Measurements from ENCODE around the gene NCKAP5L. TPM values are rescaled to one million over a fixed set of nuclear protein-coding genes. Genes with fewer than 3 reads are reported as not detected.

The NCKAP5L gene
- total RNA-seq, 2 donors from 2014 or later, result 1.2 to 2.4 TPM

- Mint-ChIP-seq H3K9me3 (peaks cover 7% of the 10 kb centered on the region), H3K4me3 (no peak overlapping the region), H3K27ac (peak overlapping the region; percentile 29), H3K36me3 (ENCODE audit: low read depth) (no peaks in the 10 kb centered on the region), H3K4me1 (peaks cover 6% of the 10 kb centered on the region), H3K27me3 (peaks cover 5% of the 10 kb centered on the region)
- ATAC-seq (replicated peaks), result no peak
Measured at GRCh38 chr12:49847161-49847560, 18.9 kb upstream of the NCKAP5L start.

GRCh38 chr12:49846032-49846431 is 17.8 kb upstream of the NCKAP5L start:
- Mint-ChIP-seq H3K9me3 (peaks cover 7% of the 10 kb centered on the region), H3K4me3 (no peak overlapping the region), H3K36me3 (ENCODE audit: low read depth) (no peaks in the 10 kb centered on the region), H3K27ac (no peak overlapping the region), H3K4me1 (peaks cover 12% of the 10 kb centered on the region), H3K27me3 (peaks cover 5% of the 10 kb centered on the region)
- ATAC-seq (replicated peaks), result no peak

- H3K27ac Mint-ChIP-seq, result no peak overlapping the region
- no peaks in the 10 kb centered on the region for H3K36me3 Mint-ChIP-seq (ENCODE audit: low read depth)
- peaks cover 12% of the 10 kb centered on the region for H3K4me1 Mint-ChIP-seq
- ATAC-seq (replicated peaks), result no peak
- H3K27me3 Mint-ChIP-seq, result peaks cover 4% of the 10 kb centered on the region
- H3K4me3 Mint-ChIP-seq, result peak overlapping the region; percentile 86
- peaks cover 7% of the 10 kb centered on the region for H3K9me3 Mint-ChIP-seq
Measured at GRCh38 chr12:49843876-49844437, 15.7 kb upstream of the NCKAP5L start.

GRCh38 chr12:49843411-49843810 is 15.2 kb upstream of the NCKAP5L start:
- Mint-ChIP-seq H3K27me3 (no peaks in the 10 kb centered on the region), H3K4me3 (peak overlapping the region; percentile 86)

GRCh38 chr12:49842519-49843352 is 14.5 kb upstream of the NCKAP5L start, which contains the start of gene BCDIN3D:
Gene BCDIN3D (minus strand): TSS chr12:49843106. CDS start chr12:49843087, 19 bp downstream.
- Mint-ChIP-seq H3K27me3 (no peaks in the 10 kb centered on the region), H3K4me3 (peak within 1 kb of the TSS; percentile 86), H3K36me3 (ENCODE audit: low read depth) (peaks cover 7% of the 10 kb centered on the region), H3K4me1 (peaks cover 12% of the 10 kb centered on the region), H3K27ac (peak within 1 kb of the TSS; percentile 84), H3K9me3 (peaks cover 7% of the 10 kb centered on the region)
- peak; percentile 92 for ATAC-seq (replicated peaks)

More at GRCh38 chr12:49843411-49843810, 15.2 kb upstream of the NCKAP5L start:
- H3K9me3 Mint-ChIP-seq, result peaks cover 7% of the 10 kb centered on the region
- no peak for ATAC-seq (replicated peaks)
- H3K4me1 Mint-ChIP-seq, result peaks cover 12% of the 10 kb centered on the region
- H3K36me3 Mint-ChIP-seq (ENCODE audit: low read depth), result peaks cover 1% of the 10 kb centered on the region
- H3K27ac Mint-ChIP-seq, result peak overlapping the region; percentile 84

GRCh38 chr12:49838973-49839633 is 10.9 kb upstream of the NCKAP5L start:
- H3K27me3 Mint-ChIP-seq, result no peaks in the 10 kb centered on the region
- ATAC-seq (replicated peaks), result no peak

GRCh38 chr12:49832836-49833421 is 4.7 kb upstream of the NCKAP5L start:
- Mint-ChIP-seq H3K36me3 (ENCODE audit: low read depth) (peaks cover under 1% of the 10 kb centered on the region), H3K27me3 (no peaks in the 10 kb centered on the region), H3K4me3 (no peak overlapping the region), H3K27ac (no peak overlapping the region), H3K9me3 (no peaks in the 10 kb centered on the region), H3K4me1 (peaks cover 10% of the 10 kb centered on the region)
- no peak for ATAC-seq (replicated peaks)

More at GRCh38 chr12:49838973-49839633, 10.9 kb upstream of the NCKAP5L start:
- H3K27ac Mint-ChIP-seq, result peak overlapping the region; percentile 15
- H3K4me1 Mint-ChIP-seq, result peaks cover 6% of the 10 kb centered on the region
- no peak overlapping the region for H3K4me3 Mint-ChIP-seq
- H3K9me3 Mint-ChIP-seq, result no peaks in the 10 kb centered on the region
- peaks cover 7% of the 10 kb centered on the region for H3K36me3 Mint-ChIP-seq (ENCODE audit: low read depth)

- no peak for ATAC-seq (replicated peaks)
- Mint-ChIP-seq H3K36me3 (ENCODE audit: low read depth) (no peaks in the 10 kb centered on the region), H3K9me3 (no peaks in the 10 kb centered on the region), H3K27me3 (no peaks in the 10 kb centered on the region), H3K4me3 (no peak overlapping the region), H3K4me1 (peaks cover 11% of the 10 kb centered on the region), H3K27ac (no peak overlapping the region)
Measured at GRCh38 chr12:49831717-49832116, 3.5 kb upstream of the NCKAP5L start.

GRCh38 chr12:49827401-49828099 is 663 bp downstream of the NCKAP5L start:
- no peaks in the 10 kb centered on the region for H3K27me3 Mint-ChIP-seq
- H3K4me3 Mint-ChIP-seq, result peak overlapping the region; percentile 87
- ATAC-seq (replicated peaks), result no peak
- peaks cover 15% of the 10 kb centered on the region for H3K4me1 Mint-ChIP-seq
- no peaks in the 10 kb centered on the region for H3K36me3 Mint-ChIP-seq (ENCODE audit: low read depth)
- no peak overlapping the region for H3K27ac Mint-ChIP-seq
- no peaks in the 10 kb centered on the region for H3K9me3 Mint-ChIP-seq

- no peaks in the 10 kb centered on the region for H3K9me3 Mint-ChIP-seq
- no peaks in the 10 kb centered on the region for H3K27me3 Mint-ChIP-seq
- peak overlapping the region; percentile 87 for H3K4me3 Mint-ChIP-seq
- no peak overlapping the region for H3K27ac Mint-ChIP-seq
- H3K4me1 Mint-ChIP-seq, result peaks cover 15% of the 10 kb centered on the region
- H3K36me3 Mint-ChIP-seq (ENCODE audit: low read depth), result no peaks in the 10 kb centered on the region
- no peak for ATAC-seq (replicated peaks)
Measured at GRCh38 chr12:49827051-49827400, 1.2 kb downstream of the NCKAP5L start.

GRCh38 chr12:49825971-49826421 is 2.2 kb downstream of the NCKAP5L start:
- peaks cover 17% of the 10 kb centered on the region for H3K4me1 Mint-ChIP-seq

GRCh38 chr12:49825360-49825970 is 2.7 kb downstream of the NCKAP5L start:
- no peaks in the 10 kb centered on the region for H3K36me3 Mint-ChIP-seq (ENCODE audit: low read depth)
- H3K4me1 Mint-ChIP-seq, result peaks cover 20% of the 10 kb centered on the region
- peak overlapping the region; percentile 11 for H3K27ac Mint-ChIP-seq
- no peaks in the 10 kb centered on the region for H3K27me3 Mint-ChIP-seq
- no peak overlapping the region for H3K4me3 Mint-ChIP-seq
- H3K9me3 Mint-ChIP-seq, result no peaks in the 10 kb centered on the region
- no peak for ATAC-seq (replicated peaks)

More at GRCh38 chr12:49825971-49826421, 2.2 kb downstream of the NCKAP5L start:
- Mint-ChIP-seq H3K4me3 (no peak overlapping the region), H3K36me3 (ENCODE audit: low read depth) (no peaks in the 10 kb centered on the region), H3K27ac (no peak overlapping the region), H3K9me3 (no peaks in the 10 kb centered on the region), H3K27me3 (no peaks in the 10 kb centered on the region)
- no peak for ATAC-seq (replicated peaks)

GRCh38 chr12:49824895-49825294 is 3.3 kb downstream of the NCKAP5L start:
- Mint-ChIP-seq H3K9me3 (no peaks in the 10 kb centered on the region), H3K4me1 (peaks cover 20% of the 10 kb centered on the region), H3K27ac (peak overlapping the region; percentile 11), H3K27me3 (no peaks in the 10 kb centered on the region), H3K4me3 (no peak overlapping the region), H3K36me3 (ENCODE audit: low read depth) (no peaks in the 10 kb centered on the region)
- ATAC-seq (replicated peaks), result no peak
